HG02571 (cell line): ENCODE results near the gene MAD1L1.

Experiments
- ATAC-seq: cut with Tn5 transposase; IDR thresholded peaks from one replicate; pipeline ENCODE4 v1.9.1; 2021; ENCODE audit warnings: mild to moderate bottlenecking, moderate library complexity; ENCODE audit not compliant: unreplicated experiment

MAD1L1 gene

DNA sequence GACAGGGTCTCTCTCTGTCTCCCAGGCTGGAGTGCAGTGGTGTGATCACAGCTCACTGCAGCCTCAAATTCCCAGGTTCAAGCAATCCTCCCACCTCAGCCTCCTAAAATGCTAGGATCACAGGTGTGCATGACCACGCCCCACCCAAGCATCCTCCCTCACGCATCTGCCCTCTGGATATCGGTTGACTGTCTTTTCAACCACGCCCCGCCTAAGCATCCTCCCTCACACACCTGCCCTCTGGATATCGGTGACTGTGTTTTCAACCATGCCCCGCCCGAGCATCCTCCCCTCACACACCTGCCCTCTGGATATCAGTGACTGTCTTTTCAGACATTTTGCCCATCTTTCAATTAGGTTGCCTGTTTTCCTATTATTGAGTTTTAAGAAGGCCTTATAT is 140.5 kb downstream of the MAD1L1 start:
- no peak for ATAC-seq

DNA sequence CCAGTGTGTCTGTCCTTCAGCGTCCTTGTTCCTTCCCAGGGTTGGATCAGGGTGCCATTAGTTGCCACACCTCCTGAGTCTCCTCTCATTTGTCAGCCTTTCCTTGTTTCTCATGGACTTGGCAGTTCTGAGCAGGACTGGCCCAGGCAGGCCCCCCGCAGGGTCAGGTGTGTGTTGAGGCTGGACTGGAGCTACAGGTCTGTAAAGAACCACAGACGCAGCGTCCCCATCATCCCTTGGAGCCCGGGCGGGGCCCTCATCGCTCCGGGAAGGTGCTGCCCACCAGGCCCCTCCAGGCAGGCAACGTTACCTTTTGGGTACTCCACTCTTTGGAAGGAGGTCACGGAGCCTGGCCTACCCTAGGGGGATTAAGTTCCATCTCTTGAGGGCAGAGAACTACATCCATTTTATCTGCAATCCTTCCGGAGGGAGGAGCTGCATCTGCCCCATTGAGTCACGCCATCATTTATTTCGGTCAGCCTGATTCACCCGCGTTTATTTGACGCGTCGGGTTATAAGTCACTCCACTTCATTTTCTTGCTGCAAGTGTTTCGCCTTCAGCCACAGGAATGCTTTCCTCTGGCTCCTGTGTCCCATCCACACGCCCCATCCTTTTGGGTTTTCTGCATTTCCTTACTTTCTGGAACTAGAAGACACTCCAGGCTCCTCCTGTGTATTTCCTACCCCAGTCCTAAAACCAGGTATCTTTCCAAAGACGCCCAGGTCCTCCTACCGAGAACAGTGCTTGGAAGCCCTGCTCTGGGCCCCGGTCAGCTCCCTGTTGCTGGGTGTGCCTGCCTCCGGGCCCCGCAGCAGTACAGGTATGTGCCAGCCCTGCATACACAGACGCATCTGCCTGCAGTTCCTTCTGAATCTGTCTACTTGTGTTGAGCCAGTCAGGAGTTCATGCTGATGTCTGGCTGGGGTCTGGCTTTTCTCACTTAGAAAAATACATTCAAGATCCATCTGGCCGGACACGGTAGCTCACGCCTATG is 141.9 kb downstream of the MAD1L1 start:
- ATAC-seq = no peak

DNA sequence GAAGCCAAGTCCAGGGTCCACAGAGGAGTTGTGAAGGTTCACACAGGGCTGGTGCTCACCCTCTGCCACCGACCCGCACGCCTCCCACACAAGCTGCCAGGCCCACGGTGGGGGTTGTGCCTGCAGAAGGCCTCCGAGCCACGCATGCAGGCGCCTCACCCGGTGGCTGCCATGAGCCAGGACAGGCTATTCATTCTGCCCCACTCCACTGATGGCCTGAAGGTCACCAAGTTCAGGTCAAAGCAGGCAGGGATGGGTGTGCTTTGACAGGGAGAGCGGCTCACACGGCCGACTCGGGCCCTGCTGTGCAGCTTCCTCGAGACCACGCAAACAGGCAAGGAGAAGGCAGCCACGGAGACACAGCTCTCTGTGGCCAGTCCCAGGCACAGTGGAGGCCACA is 143.9 kb downstream of the MAD1L1 start:
- ATAC-seq = no peak

DNA sequence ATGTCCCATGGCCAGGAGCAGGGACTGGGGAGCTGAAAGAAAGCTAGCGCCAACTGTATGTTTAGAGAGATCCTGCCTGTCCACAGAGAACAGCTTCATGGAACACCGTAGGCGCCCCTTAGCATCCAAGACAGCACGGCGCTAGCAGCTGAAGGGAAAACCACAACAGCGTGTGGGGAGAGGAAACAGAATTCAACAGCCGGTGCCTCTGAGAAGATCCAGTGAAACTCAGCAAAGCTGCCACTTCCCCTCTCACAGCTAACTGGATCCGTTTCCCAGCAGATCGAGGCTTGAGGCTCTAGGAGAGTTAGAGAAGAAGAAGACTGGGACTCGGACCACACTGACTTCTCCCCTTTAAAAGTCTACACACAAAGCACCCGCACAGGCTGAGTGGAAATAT is 145.0 kb downstream of the MAD1L1 start:
- no peak for ATAC-seq

DNA sequence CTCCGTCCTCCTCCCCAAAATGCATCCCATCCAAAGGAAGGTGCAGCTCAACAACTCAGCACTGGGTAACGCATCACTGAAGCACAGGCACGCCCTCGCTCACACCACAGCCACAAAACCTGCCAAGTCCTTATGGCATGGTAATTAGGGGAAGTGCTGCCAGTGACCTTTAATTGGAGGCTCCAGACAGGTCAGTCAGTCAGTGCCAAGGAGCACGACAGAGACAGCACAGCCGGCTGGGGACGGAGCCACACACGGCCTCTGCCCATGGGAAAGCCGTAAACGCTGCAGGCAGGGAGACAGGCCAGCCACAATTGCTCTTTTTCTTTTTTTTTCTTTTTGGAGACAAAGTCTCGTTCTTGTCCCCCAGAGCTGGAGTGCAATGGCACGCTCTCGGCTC is 146.5 kb downstream of the MAD1L1 start:
- no peak for ATAC-seq

DNA sequence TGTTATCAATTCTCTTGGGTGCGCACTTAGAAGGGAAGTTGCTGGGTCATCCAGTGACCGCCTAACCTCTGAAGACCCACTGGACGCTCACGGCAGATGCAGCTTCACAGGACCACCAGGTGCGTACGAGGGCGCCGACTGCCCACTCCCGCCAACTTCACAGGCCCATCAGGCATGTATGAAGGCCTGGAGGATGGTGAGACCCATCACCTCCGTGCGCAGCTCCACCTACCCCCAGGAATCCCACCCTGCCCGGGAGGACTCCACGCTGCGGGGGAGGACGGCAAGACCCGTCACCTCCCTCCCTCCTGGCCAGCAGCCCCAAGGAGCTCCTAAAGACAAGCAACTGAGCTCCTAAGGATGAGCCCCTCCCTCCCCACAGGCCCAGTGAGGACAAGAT is 146.9 kb downstream of the MAD1L1 start:
- ATAC-seq = no peak

DNA sequence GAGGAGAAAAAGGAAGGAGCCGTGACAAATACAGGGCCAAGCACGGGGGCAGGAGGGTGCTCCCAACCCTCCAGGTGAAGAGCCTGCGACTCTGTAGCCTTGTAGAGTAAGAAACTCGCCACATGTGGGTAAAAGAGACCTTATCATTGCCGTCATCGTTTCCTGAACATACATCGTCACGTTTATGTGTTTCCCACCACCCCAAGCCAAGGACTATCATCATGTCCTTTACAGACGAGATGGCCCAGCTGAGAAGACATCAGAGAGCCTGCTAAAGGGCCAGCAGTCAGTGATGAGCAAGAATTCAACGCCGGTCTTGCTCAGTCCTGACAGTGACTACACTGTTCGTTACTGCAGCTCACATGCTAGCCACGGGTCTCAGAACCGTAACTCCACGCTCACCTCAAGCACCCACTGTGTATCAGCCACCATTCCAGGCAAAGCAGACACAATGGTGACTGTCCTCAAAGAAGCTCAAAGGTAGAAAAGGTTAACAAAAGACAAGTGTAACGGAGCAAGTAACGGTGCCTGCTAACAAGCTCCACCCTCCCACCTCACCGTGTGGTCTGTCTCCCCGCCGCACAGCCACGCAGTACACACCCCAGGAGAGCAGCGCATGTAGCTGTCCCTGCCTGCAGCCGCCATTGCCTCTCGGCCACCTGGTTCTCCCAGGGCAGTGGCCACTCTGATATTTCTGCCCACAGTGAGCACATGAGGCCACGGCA is 147.8 kb downstream of the MAD1L1 start:
- ATAC-seq = no peak

DNA sequence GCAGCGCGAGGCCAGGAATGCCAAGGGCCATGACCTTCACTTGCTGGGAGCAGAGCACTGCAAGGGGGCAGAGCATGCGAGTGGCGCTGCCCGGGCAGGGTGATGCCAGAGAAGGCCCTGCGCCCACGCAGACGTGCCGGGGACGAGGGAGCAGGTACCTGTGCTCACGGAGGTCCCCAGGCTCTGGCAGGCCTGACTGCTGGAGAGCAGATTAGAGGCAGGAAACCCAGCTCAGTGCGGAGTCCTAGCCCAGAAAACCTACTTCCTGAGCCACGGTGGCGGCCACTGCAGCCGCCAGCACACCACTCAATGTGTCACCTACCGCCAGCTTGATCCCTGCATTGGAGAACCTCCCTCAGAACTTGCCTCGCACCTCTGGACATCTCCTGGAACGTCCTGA is 148.4 kb downstream of the MAD1L1 start:
- no peak for ATAC-seq

DNA sequence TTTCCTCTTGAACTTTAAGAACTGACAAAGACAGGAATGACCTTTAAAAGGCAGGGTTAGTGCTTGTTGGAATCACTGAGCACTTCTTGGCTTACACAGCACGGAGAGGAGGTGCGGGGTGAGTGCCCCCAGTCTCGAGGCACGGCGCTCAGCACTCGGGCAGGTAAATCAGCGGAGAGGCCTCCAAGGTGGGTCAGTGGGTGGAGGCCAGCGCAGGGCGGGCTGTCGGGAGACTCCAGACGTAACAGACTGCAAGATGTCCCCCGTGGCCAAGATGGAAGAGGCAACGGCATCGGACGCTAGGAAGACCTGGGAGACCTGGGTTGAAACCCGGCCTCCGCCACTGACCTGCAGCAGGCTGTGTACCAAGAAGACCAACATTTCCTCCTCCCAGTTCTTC is 149.4 kb downstream of the MAD1L1 start:
- ATAC-seq = no peak

DNA sequence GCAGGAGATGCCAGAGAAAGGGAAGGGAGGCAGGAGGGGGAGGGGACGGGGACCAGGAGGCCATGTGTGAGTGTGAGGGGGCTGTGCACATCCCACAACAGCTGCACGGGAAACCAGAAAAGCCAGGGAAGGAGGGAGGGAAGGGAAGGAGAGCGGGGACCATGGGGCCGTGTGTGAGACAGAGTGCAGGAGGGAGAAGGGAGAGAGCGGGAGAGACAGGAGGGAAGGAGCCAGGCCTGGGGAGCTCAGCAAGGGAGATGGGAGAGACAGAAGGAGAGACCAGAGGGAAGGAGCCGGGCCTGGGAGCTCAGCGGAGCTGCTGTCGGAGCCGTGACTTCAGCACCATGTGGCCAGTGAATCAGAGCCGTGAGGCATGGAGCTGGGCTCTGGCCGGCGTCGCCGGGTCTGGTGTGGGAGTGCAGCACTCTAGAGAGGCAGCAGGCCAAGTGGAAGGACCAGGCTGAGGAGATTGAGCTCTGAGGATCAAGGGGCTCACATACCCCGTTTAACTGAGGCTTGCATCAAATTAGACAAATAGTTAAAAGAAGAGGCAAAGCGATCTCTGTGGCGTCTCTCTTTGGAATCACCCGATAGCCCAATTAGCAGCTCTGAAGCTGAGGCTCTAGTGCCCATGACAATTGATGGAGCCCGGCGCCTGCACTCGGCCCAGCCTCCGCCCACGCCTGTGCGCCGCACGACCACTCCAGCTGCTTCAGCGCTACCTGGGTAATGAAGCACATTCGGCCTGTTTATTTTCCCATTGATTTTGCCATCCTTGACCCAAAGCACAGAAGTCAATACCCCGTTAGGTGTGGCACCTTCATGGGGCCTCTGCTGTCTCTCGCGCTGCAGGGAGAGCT is 150.4 kb downstream of the MAD1L1 start:
- no peak for ATAC-seq

DNA sequence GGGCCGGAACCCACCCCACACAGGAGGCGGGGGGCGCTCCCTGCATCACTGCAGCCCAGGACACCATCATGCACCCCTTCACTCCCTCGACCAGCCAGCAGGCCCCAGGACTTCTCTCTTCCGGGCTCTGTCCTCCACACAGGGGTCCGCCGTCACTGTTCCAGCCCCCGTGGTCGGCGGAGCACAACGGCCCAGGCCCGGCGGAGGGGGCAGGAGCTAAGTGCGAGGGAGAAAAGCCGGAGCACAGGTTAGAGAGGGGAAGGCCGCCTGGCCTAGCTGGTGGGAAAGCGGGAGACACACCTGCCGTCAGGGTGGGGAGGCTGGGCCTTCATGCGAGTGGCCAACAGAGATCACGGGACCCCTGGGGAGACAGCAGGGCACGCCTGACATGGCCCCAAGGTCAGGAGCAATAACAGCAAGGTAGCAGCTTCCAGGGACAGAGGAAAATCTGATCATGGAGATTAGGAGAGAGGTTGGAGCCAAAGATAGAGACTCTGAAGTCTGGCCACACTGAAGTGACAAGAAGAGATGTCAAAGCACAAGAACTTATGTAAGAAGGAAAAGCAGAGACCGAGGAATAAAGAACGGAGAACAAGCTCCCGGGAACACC is 151.1 kb downstream of the MAD1L1 start:
- no peak for ATAC-seq

DNA sequence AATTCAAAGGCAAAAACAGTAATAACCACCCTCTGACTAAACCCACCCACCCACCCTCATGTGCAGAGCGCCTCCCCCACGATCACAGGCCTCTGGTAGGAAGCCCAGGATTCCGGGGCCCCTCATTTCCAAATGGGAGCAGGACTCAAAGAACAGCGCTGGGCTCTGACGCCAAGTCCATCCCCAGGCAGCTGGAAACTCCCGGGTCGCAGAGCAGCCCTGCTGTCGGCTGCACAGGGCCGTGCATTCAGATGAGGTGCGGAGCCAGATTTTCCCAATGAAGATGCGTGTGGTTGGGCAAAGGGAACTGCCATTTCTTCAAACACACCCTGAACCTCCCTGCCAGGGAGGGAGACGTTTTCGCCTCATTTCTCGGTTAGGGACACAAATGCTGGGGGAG is 152.3 kb downstream of the MAD1L1 start:
- ATAC-seq = no peak

DNA sequence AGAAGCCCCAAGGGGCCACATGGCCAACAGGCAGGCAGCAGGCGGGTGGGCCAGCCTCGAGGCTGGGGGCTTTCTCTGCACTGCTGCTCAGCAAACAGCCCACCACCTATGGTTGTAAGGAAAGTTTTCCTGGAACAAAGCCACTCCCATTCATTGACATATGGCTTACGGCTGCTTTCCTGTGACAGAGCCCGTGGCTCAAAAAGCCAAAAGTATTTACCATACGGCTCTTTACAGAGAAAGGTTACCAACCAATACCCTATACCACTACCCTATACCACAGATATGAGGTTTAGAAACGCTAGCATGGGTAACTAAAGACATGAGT is 152.7 kb downstream of the MAD1L1 start:
- ATAC-seq = no peak

DNA sequence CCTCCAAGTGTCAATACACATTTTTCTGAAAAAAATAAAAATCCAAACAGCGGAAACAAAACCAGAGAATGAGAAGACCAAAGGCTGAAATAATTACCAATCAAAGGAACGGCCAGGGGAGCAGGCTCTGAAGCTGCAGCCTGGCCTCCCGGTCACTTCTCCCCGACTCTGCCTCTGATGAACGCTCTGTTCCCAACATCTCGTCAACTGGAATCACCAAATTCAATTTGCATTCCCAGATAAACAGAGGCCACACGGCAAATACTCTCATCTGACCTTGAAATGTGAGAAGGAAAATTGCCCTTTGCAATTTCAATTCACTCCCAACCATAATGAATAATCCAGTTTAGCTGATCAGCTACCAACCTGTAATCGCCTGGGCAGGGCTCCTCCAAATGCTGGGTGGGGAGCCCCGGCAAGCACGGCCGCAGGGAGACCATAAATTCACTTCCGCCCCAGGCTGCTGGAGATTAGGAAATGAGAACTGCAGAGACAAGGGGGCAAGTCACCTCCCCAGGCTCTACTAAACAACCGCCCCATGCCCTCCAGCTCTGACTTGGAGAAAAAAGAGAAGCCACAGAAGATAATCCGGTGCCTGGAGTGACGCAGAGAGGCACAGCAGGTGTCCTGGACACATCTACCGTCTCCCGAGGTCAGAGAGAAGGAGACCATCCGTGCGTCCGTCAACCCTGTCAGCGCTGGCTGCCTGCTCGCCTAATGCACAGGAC is 153.2 kb downstream of the MAD1L1 start:
- ATAC-seq = no peak

DNA sequence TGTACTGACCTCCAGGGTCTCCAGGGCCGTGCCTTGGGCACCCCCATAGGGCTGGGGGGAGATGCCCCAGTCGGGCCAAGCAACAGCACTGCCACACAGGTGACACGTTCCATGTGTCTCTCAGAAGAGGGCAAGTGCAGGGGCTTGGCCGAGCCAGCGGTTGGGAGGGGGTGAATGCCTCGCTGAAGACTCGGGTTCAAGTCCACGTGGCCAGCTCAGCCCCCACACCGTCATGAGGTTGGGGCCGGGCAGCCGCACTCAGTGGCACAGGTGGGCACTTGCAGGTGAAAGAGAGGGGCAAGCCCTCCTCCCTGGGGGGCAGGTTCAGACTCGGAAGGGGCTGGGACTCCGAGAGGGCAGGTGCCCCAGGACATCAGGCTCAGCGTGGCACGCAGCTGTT is 153.8 kb downstream of the MAD1L1 start:
- ATAC-seq = no peak

DNA sequence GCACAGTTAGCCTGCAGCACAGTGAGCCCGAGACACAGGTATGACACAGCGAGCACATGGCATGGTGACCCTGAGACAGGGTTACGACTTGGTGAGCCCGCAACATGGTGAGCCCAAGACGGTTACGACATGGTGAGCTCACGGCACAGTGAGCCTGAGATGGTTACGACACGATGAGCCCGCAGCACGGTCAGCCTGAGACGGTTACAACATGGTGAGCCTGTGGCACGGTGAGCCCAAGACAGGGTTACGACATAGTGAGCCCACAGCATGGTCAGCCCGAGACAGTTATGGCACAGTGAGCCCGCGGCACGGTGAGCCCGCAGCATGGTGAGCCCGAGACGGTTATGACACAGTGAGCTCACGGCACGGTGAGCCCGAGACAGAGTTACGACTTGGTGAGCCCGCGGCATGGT is 156.1 kb downstream of the MAD1L1 start:
- no peak for ATAC-seq

DNA sequence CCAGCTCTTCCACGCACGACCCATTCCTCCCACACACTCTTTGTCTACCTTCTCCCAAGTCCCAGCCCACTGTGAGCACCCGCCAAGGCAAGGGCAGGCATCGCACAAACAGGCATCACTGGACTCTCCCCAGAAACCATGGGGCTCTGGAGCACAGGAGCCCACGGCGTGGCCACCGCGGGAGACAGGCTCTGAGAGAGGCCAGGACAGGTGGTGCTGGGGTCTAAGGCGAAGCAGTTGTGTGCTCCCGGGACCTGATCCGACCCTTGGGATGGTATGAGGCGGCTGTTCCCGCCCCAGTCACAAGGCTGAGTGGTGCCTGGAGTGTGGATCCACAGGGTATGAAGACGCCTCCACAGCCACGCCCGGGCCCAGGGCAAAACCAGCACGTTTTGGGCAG is 156.9 kb downstream of the MAD1L1 start:
- no peak for ATAC-seq

DNA sequence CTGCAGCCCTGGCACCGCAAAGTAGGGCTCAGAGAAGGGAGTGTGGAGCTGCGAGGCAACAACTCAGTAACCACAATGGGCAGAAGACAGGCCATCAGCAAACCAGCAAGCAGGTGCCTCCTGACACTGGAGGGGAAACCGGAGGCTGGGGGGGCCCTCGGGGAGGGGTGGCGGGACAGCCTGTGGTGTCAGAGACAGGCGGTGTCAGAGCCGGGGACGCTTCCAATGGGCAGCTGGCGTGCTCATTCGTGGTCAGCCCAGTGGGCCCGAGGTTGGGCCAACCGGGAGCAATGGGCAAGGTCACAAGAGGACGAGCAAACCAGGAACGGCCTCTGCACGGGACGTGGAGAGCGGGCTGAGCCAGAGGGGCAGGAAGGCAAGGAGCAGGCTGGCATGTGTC is 158.1 kb downstream of the MAD1L1 start:
- no peak for ATAC-seq

DNA sequence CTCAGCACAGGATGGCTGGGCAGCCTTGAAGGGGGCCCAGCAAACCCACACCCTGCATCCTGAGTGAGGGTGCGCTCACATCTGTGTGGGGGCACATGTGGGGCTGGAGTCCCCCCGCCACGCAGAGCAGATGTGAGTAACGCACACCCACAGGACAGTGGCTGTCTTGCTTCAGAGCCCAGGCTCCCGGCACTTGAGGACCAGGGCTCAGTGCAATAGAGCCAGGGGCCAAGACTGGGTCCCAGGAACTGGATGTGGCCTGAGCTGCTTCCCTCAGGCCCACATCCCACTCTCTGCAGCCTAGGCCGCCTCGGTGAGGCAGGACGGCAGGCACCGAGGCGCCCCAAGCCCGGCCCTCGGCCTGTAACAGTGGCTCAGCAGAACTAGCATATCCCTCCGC is 159.9 kb downstream of the MAD1L1 start:
- no peak for ATAC-seq

DNA sequence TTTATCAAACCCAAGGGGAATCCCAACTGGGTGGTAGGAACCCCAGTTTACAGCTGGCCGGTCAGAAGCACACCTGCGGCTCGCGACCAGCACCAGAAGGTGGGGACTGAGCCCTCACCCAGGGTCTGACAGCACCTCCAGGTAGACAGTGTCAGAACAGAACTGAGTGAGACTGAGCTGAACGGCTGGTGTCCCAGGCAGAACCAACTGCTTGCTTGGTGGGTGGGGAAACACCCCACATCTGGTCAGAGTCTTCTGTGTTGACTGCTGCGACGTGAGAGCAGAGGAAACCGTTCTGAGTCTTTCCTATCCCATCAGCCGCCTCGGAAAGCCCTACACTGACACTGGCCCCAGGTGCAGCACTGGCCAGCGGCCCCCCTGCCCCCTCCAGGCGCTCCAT is 160.7 kb downstream of the MAD1L1 start:
- peak; percentile 83 for ATAC-seq
